Activated B cell treated with CpG ODN at 0.5 μM for 24 hours (primary cell): ENCODE results near the gene ATP11A. TPM values are rescaled to one million over a fixed set of nuclear protein-coding genes. Genes with fewer than 3 reads are reported as not detected.

Experiments used
- ATAC-seq: fragments of 200-7000 bp; cut with Tn5 transposase; one replicate; pipeline ENCODE4 v1.10.0; 2021; ENCODE audit warnings: low read depth, mild to moderate bottlenecking, moderate library complexity
- CTCF ChIA-PET: fragments of 350-600 bp; sonication (Branson Sonifier 250); formaldehyde crosslinking; loops from one replicate; lab custom pipeline; 2021; ENCODE audit warnings: antibody characterized with exemption; lab: Charles Lee
- POLR2A ChIA-PET: fragments of 350-600 bp; sonication (Branson Sonifier 250); formaldehyde crosslinking; loops from one replicate; lab custom pipeline; 2021; ENCODE audit warnings: antibody characterized with exemption; lab: Charles Lee
- DNase-seq: peaks from one replicate; pipeline ENCODE4 v3.0.0; 2022
- H3K27ac Mint-ChIP-seq: one replicate; pipeline ENCODE4 v1.8.0; 2020; ENCODE audit warnings: mixed read lengths
- H3K27me3 Mint-ChIP-seq: one replicate; pipeline ENCODE4 v1.8.0; 2021; ENCODE audit warnings: mixed read lengths
- H3K36me3 Mint-ChIP-seq: one replicate; pipeline ENCODE4 v1.8.0; 2021; ENCODE audit warnings: low read depth, mixed read lengths
- H3K4me1 Mint-ChIP-seq: one replicate; pipeline ENCODE4 v1.8.0; 2021; ENCODE audit warnings: mixed read lengths
- H3K4me3 Mint-ChIP-seq: one replicate; pipeline ENCODE4 v1.8.0; 2020; ENCODE audit warnings: mild to moderate bottlenecking, mixed read lengths
- H3K9me3 Mint-ChIP-seq: one replicate; pipeline ENCODE4 v1.8.0; 2020; ENCODE audit warnings: mixed read lengths
- intact Hi-C: fragments of 100-400 bp; cut with micrococcal nuclease; formaldehyde crosslinking; loops from one replicate; pipeline ENCODE4 v1.15.1; 2024
- total RNA-seq: library from RNA; stranded (reverse); gene quantifications from 2 replicates; pipeline ENCODE4 v1.2.3, GENCODE V29; 2022
- TF ChIP-seq, protein P1 (sequence below): fragments of 200-600 bp; IDR thresholded peaks from one replicate; pipeline ENCODE4 v1.8.0; 2022; ENCODE audit warnings: antibody characterized with exemption, mild to moderate bottlenecking

ATP11A gene
- total RNA-seq, 1 donor from 2014 or later: 49.6 TPM

DNA sequence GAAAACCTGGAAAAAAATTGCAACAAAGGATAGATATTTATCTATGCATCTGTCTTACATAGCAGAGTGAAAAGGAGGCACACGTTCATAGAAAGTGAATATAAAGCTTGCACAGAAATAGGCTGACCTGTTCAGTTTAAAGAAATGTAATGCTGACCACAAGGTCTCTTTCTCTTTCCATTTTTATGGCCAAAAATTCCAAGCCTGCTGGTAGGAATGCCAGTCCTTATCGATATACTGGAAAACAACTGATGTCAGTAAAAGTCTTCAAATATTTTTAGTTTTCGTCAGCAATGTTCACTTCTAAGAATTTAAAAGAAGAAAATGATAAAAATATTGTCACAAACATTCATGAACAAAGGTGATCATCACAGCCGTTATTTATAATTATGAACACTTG, 220.2 kb downstream of the ATP11A start:
- TF ChIP-seq, protein P1, sequence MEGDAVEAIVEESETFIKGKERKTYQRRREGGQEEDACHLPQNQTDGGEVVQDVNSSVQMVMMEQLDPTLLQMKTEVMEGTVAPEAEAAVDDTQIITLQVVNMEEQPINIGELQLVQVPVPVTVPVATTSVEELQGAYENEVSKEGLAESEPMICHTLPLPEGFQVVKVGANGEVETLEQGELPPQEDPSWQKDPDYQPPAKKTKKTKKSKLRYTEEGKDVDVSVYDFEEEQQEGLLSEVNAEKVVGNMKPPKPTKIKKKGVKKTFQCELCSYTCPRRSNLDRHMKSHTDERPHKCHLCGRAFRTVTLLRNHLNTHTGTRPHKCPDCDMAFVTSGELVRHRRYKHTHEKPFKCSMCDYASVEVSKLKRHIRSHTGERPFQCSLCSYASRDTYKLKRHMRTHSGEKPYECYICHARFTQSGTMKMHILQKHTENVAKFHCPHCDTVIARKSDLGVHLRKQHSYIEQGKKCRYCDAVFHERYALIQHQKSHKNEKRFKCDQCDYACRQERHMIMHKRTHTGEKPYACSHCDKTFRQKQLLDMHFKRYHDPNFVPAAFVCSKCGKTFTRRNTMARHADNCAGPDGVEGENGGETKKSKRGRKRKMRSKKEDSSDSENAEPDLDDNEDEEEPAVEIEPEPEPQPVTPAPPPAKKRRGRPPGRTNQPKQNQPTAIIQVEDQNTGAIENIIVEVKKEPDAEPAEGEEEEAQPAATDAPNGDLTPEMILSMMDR: no peak
- DNase-seq (no peak), ATAC-seq (no peak)
- H3K9me3 Mint-ChIP-seq: peaks cover 4% of the 10 kb centered on the region
- peaks cover 40% of the 10 kb centered on the region for H3K4me1 Mint-ChIP-seq
- H3K27ac Mint-ChIP-seq: no peak overlapping the region
- POLR2A ChIA-PET: no interaction called here
- CTCF ChIA-PET: interaction anchor here (1.1 kb wide), 1 partner anchor 36 kb away, joined by 4 read pairs; no protein-coding TSS in a partner anchor
- intact Hi-C loops: no loop called here
- no peak overlapping the region for H3K4me3 Mint-ChIP-seq
- no peaks in the 10 kb centered on the region for H3K27me3 Mint-ChIP-seq
- H3K36me3 Mint-ChIP-seq: peaks cover 7% of the 10 kb centered on the region

DNA sequence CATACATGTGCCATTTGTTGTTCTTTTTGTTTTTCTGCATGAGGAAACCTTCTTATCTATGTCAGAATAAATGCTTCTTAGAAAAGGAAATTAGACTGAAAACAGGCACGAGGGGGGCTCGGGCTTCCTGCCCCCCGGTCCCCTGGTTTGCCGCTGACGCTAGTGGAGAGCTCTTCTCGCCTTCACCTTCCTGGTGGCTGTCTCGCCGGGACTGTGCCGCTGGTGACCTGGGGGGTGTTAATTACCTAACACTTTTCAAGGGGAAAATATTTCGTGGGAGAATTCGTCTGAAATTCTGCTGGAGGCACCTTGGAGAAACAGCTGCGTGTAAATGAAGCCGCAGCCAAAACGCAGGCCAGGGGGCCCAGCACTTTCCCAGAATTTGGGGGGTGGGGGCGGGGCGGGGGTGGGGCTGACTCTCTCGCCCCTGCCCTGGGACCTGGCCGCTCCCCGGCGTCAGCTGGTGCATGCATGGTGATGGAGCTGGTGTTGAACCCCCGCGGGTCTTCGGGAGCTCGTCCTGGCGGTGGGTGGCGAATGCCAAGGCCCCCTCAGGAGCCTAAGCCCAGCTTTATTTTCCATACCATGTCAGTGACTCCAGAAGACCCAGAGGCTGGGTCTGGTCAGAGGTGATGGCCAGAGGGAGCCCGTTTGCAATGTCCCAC, 220.9 kb downstream of the ATP11A start:
- Mint-ChIP-seq H3K36me3 (peaks cover 3% of the 10 kb centered on the region), H3K27ac (no peak overlapping the region), H3K27me3 (peaks cover 2% of the 10 kb centered on the region), H3K9me3 (no peaks in the 10 kb centered on the region), H3K4me1 (peaks cover 38% of the 10 kb centered on the region), H3K4me3 (no peak overlapping the region)
- DNase-seq (no peak), ATAC-seq (no peak)
- ChIA-PET CTCF (no interaction called here), POLR2A (no interaction called here)
- TF ChIP-seq, protein P1: no peak
- intact Hi-C loops: no loop called here

DNA sequence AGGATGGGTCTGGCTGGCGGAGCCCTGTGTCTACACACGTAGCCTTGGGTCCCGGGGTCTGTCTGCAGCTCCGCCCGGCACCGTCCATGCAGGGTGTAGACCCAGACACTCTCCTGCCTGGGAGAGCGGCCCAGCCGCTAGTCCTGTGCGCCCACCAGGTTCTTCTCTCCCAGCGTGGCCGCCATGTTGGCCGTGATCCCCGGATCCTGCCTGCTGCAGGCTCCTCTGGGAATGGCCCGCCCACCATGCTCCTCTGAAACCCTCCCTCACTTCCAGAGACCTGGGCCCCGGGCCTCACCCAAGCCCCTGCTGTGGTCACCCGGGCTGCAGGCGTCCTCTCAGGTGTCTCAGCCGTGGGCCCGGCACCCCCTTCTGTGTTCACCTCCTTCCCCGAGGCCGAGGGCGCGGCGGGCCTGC, 221.5 kb downstream of the ATP11A start:
- no peak overlapping the region for H3K4me3 Mint-ChIP-seq
- no peak for ATAC-seq
- peaks cover 2% of the 10 kb centered on the region for H3K36me3 Mint-ChIP-seq
- TF ChIP-seq, protein P1: no peak
- peaks cover 2% of the 10 kb centered on the region for H3K27me3 Mint-ChIP-seq
- DNase-seq: no peak
- CTCF ChIA-PET: no interaction called here
- POLR2A ChIA-PET: no interaction called here
- H3K9me3 Mint-ChIP-seq: no peaks in the 10 kb centered on the region
- peaks cover 33% of the 10 kb centered on the region for H3K4me1 Mint-ChIP-seq
- intact Hi-C loops: no loop called here
- H3K27ac Mint-ChIP-seq: no peak overlapping the region

DNA sequence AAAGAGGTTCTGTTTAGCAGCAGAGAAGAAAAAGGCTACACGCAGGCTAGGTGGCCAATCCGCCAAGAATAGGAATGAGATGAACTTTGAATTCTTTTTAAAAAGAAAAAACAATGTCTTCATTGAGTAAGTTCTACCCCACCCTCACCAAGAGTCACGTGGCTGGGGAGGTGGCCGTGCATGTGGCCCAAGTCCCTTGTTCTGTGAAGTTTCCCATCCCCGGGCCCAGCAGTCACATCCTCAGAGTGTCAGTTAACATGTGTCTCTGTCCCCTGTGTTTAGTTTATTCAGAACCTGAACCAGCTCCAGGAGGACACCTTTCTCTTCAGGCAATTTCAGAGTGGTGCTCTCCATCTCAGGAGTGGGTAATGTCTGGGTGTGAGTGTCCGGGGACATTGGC, 222.0 kb downstream of the ATP11A start:
- H3K36me3 Mint-ChIP-seq: no peaks in the 10 kb centered on the region
- ChIA-PET CTCF (no interaction called here), POLR2A (no interaction called here)
- TF ChIP-seq, protein P1: no peak
- no peak overlapping the region for H3K27ac Mint-ChIP-seq
- H3K9me3 Mint-ChIP-seq: no peaks in the 10 kb centered on the region
- no peak overlapping the region for H3K4me3 Mint-ChIP-seq
- intact Hi-C loops: no loop called here
- ATAC-seq (no peak), DNase-seq (no peak)
- H3K27me3 Mint-ChIP-seq: peaks cover 2% of the 10 kb centered on the region
- H3K4me1 Mint-ChIP-seq: peaks cover 29% of the 10 kb centered on the region

DNA sequence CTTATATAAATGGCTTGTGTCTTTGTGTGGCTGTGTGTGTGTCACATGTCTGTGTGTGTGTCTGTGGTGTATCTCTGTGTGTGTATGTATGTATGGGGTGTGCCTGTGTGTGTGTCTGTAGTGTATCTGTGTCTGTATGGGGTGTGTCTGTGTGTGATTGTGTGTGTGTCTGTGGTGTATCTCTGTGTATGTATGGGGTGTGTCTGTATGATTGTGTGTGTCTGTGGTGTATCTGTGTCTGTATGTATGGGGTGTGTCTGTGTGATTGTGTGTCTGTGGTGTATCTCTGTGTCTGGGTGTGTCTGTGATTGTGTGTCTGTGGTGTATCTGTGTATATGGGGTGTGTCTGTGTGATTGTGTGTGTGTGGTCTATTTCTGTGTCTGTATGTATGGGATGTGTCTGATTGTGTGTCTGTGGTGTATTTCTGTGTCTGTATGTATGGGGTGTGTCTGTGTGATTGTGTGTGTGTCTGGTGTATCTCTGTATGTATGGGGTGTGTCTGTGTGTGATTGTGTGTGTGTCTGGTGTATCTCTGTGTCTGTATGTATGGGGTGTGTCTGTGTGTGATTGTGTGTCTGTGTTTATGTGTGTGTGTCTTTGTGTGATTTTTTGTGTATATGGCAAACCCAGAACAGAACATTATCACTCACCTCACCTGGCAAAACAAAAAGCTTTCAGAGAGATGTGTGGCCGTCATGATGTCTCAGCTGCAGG, 223.0 kb downstream of the ATP11A start:
- Mint-ChIP-seq H3K36me3 (peaks cover 2% of the 10 kb centered on the region), H3K4me3 (no peak overlapping the region), H3K9me3 (no peaks in the 10 kb centered on the region), H3K4me1 (peaks cover 19% of the 10 kb centered on the region), H3K27ac (no peak overlapping the region), H3K27me3 (peaks cover 7% of the 10 kb centered on the region)
- POLR2A ChIA-PET: no interaction called here
- intact Hi-C loops: no loop called here
- CTCF ChIA-PET: no interaction called here
- DNase-seq (no peak), ATAC-seq (no peak)
- TF ChIP-seq, protein P1: no peak
